ENCODE measurements around the gene TRPM8.
A peak's percentile ranks its signal among the peaks of the same experiment; 100 is the strongest.

The TRPM8 gene

DNA sequence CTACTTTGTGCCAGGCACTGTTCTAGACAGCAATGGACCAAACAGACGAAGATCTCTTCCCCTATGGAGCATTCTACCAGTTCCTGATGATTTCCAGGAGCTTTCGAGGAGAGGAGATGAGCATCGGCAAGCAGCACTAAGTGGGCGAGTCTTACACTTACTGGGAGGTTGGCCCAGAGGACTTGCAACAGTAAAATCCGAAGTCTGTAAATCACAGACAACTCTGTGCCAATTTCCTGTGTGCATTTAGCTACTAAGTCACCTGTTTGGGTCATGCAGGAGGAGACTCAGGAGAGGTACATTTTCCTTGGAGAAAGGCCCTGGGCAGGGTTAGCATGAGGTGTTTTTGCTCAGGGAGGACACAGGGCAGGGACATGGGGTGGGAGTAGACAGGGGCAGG, 58.9 kb downstream of the TRPM8 start:
- no peak for DNase-seq

DNA sequence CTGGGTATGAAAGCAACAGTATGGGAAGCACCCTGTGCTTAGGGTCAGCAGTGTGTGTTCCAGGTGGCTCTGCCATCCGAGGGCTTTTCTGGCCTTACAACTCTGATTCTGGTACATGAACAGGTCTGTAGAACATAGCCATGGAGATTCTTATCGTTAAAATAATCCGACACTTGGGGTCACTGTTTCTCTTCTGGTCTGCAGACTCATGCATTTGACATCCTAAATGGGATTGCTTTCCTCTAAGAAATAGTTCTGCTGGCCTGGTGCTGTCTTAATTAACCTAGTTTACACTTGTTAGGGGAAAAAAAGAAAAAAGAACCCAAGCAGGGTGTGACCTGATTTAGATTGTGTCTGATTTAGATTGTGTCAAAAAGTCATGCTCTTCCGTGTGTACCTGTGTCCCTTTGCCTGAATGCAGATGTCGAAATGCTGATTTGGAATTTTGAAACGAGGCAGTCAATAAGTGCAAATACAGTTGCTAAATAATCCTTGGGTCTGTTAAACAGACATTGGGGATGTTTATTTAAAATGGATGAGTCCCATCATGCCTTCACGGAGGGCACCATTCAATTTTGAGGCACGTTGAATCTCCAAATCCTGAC, 59.6 kb downstream of the TRPM8 start:
- no peak for DNase-seq

DNA sequence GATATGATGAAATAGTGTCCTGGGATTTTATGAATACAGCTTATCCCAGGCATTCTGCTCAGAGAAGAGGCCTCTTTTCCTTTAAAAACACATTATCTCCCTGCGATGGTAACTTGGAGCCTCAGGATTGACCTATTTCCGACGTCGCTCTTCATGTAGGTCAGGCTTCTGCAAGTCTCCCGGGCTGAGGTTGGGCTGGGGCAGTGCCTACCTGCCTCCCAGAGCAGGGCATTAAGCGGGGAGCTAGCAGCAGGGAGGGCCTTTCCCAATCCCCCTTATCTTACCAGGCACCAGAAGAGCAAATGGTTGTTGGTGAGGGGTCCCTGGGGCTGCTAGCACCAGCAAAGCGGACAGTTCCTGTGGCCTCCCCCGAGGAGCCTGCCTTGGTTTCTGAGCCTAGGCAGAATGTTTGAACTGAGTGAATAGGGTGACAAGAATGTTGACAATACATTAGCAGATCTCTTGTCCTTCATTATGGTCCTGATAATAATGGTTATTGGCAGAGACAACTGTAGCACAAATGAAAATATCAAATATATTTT, 60.2 kb downstream of the TRPM8 start:
- DNase-seq, result no peak

DNA sequence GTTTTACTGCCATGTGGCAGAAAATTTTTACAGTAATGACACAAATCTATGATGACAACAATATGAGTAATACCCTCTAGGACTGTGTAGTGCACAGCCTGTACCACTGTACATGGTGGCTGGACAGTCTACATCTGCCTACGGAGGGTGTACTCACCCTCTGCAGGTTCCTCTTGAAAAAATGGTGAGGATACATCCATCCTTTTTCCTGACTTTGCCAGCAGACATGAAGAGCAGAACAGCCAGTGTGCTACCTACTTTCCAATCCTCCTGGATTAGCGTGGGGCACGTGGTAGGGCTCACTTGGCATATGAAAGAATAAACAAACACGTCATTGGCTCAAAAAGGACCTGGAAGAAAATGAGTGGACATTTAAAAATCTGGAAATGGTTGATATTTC, 62.6 kb downstream of the TRPM8 start:
- DNase-seq, result no peak

DNA sequence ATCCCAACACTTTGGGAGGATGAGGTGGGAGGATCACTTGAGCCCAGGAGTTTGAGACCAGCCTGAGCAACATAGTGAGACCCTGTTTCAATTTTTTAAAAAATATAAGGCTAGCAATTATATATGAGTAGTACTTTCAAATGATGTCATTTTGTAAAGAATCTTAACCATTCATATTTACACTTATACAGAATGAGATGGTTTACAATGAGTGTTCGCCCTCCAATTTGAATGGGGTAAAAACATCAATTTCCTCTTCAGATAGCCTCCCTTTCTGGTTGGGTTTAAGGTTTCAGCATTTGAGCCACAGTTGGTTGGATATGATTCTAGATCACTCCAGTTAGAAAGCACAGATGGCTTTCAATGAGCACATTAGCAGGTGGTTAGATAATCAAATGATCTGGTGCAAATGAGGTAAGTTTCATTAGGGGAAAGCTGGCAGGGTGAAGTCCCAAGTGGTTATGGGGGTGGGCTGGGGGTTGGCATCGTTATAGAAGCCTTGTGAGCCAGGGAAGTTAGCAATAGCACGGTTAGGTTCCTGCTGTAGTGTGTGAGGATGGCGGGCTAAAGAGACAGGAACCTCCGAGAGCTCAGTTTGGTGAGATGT, 63.9 kb downstream of the TRPM8 start:
- DNase-seq, result no peak

DNA sequence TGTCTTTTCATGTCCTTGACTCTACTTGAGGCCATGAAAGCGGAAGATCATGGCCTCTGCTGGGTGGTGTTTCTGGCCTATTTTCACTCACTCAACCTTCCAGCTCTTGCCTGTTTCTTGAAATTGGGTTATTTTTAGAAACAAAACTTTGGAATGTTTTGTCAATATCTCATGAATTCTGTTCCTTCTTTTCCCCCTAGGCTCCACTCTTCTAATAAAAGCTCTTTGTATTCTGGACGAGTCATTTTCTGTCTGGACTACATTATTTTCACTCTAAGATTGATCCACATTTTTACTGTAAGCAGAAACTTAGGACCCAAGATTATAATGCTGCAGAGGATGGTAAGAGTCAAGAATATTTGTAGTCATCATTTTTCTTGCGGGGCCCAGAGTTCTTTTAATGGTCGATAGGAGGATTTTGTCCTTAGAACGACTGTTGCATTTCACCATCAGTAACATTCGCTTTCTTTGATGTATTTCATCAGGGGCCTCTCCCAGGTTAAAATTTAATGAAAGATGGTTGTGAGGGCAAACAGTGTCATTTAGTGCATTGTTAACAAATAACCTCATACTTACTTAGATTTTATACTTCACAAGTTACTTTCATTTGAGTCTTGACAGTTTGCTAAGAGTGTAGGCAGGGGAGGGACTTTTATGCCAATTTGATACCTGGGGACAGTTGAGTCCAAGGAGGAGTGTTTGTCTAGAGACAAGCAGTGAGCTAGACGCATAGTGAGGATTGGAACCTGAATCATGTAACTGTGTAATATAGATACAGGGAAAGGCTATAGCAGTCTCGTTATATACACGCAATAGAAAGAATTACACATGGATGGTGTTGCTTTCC, 64.6 kb downstream of the TRPM8 start:
- no peak for DNase-seq

DNA sequence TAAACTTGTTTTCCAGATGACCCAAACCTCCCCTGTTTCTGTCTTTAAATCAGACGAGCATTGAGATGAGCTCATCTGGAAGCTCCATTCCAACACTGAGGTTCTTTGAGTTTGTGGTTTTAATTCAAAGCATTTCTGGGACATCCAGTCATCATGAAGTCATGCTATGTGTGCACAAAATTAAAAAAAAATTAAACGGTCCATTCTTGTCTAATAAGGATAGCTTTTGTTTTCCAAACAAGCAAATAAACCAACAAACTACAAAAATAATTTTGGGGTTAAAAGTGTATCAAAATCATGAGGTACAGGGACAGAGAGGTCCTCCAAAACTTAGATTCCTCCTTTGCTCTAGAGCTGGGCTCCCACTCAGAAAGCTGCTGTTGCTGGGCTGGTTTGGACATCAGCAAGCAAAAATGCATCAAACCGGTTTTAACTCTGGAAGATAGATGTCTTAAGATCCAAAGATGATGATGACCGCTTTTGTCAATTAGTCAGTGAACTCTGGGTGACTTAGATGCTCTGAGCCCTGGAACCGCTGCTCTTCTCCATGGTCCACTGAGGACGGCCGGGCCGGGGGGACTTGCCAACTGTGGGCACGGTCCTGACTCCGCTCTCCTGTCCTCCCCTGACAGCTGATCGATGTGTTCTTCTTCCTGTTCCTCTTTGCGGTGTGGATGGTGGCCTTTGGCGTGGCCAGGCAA, 65.4 kb downstream of the TRPM8 start:
- DNase-seq, result no peak

DNA sequence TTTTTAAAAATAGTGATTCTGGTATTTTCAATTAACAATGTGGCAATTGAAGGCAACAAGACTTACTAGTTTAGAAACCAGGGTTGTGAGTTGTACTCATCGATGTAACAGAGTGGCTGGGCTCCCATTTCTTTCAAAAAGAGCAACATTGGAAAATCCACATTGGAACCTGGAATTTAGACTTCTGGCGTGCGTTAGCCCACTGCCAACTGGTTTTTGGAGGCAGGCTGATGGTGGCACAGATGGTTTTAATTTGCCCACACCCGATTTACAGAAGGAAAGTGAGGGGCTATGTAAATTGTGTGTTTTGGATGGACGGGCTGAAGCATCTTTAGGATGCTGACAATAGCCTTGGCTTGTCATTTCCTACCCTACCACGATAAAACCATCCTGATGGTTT, 66.3 kb downstream of the TRPM8 start:
- no peak for DNase-seq

DNA sequence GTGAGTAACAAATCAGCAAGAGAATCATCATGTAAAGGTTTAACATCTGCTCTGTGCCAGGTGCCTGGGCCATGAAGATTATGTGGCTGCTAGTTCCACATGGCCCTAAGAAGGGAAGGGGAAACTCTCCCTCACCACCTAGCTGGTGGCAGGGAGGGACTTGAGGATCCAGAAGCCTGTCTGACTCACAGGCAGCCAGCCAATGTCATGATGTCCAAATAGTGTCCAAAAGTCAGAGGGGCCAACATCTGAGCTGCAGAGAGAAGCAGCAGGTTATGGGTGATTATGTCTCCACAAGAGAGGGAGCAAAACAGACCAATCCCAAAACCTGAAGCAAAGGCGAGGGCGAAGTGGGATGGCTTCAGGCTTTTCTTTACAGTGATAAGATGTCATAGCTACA, 71.4 kb downstream of the TRPM8 start:
- no peak for DNase-seq

DNA sequence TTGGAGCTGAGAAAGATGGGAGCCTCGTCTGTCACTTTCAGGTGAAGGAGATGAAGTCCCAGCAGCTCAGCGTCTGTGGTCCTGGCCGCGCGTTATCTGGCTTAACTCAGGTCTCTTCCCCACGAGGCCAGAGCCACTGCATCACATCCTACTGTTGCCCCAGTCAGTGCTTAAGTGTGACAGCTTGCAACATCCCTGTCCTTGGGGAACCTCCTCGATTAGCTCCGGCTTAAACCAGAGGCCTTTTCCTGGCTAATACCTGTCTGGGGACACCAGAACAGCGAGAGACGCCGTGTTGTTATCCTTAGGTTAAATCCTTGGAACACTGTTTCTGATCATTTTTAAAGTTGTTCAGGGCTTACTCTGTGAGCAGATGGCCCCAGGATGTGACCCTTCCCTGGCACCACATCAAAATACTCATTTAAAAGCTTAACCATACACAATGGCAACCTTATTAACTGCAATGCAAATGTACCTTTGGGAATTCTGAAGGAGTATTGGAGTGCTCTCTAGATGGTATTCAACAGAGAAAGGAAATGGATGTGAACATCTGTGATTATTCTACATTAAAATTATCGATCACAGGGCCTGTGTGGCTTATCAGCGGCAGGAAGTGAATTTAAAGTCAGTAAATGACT, 72.2 kb downstream of the TRPM8 start:
- DNase-seq, result no peak

DNA sequence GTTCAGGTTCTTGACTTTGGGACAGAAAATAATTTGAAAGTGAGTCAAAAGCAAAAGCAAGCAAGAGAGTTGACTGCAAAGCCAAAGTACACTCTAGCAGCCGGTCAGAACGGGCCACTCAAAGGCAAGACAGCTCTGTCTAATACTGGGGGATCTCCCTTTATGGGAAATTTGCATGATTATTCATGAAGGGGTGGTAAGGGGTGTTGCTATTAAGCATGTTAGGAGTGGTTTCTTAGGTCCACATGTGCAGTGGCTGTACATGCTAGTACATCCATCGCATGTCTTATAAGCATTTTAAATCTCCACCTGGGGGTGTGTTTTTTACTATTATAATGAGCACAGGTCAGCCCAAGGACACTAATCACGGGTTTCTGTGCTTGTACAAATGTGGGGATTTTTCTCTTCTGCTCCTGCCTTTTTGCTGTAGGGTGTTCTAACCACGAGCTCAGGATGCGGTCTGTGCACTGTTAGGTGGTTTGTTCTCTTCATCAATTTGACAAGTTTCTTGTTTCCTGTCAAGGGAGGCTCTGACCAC, 73.2 kb downstream of the TRPM8 start:
- DNase-seq, result peak; percentile 13

DNA sequence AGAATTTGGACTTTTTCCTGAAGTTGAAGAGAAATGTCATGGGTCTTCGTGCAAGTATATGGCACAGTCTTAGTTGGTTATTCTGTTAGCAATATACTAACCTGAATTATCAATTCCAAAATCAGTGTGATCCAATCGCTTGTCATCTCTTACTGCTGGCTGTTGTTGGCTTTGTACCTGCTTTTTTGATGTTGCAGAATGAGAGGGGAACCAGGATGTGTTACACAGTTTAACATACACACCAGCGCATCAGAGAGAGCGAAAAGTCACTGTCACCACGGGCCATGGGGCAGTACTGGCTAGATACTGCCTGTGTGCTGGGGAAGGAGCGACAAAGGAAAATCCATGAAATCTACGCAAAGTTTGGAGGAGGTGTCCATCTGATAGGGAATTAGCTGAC, 74.0 kb downstream of the TRPM8 start:
- DNase-seq, result no peak

DNA sequence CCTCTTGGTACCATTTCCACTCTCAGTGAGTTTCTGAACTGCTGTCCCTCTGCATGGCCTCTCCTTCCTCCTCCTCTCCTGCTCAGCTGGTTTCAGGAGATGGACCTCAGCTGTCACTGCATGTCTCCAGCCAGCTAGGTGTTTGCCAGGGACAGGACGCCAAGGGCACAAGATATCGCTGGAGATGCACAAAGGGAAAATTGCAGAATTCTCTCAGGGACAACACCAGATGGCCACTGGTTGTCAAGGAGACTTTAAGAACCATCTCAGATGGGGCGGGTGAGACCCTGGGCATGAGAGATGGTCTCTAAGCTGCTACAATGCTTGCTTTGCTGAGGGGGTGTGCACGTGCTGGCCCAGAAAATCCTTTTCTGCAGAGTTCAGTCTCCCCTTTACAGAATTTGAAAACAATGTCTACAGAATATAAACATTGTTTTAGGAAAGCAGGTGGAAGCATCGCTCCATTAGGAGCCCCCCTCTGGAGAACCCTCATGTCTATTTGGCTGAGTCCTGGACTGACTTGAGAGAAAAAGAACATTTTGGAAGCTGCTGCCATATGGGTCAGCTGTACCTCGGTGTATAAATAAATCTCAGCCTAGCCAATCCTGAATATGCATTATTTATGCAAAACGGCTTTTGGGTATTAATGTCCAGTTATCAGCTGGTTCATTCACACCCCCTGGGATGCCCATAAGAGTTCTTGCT, 75.5 kb downstream of the TRPM8 start:
- DNase-seq, result no peak

DNA sequence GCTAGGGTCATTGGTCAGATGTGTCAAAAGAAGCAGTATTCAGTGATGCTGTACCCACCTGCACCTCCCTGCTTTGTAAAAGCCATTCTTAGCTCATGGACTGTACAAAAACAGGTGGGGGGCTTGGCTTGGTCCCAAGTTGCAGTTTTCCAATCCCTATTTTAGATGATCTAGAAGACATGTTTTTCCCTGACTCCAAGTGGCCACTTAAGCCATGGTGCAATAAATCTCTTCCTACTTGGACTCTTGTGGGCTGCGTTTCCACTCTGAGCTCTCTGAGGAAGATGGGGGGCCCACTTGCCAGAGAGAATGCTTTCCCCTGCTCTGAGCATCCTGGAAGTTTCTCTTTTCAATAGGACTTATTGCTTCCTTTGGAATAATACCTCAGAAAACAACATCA, 76.3 kb downstream of the TRPM8 start:
- DNase-seq, result no peak

DNA sequence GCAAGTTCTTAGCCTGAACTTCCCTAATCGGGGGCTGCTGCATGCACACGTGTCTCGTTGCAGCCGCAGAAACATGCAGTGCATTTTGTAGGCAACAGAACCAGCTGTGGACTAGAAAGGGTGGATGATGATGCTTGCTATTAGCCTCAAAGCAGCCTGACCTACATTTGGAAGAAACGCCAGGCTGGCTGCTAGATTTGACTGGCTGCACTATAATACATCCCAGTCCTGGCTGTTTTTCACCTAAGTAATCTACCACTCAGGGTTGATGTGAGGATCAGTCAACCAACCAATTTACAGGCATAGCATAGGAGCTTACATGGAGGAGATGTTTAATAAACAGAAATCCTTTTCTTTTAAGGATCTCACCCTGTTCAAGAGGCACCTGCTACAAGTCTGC, 77.0 kb downstream of the TRPM8 start:
- no peak for DNase-seq

DNA sequence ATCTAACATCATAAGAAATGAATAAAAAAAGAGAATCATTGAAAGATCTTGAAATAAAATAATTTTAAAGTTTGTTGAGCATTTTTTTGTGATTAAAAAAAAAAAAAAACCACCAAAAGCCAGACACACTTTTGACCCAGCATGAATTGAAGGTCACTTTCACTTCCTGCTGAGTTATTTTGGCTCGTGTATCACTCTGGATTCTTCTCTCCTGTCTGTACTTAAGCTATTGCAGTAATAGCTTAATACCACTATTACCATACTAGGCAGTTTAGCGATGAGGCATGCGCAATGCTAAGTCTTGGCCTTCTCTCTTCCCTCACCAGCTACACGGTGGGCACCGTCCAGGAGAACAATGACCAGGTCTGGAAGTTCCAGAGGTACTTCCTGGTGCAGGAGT, 78.8 kb downstream of the TRPM8 start:
- no peak for DNase-seq

DNA sequence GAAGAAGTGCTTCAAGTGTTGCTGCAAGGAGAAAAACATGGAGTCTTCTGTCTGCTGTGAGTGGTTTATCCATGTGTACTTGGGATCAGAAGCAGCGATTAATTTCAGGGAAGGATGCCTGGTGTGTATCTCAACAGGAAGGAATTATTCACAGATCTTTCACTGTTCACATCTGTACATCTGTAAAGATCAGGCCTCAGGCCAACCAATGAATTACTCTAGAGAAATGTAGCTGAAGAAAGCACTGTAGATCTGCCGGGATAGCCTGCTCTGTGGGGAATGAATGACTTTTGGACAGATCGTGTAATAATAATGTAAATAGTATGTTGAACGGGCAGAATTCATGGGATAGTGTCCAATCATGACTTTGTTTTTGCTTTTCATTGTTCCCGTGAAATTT, 79.3 kb downstream of the TRPM8 start:
- no peak for DNase-seq

DNA sequence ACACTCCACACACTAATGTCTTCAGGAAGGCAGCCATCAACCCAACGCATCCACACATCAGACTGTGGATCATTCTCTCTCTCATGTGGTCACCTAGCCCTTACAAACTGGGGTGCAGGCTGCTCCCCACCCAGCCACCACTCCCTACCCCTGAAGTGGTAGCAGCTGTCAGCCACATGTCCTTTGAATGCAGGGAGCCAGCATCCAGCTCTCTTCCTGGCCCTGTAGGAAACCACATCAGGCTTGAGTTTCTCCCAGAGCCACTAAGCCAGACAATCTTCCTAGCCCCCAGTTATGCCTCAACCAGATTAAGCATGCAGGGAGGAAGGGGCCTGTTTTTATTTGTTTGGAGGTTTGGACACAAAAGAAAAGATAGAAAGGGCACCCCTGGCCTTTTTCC, 80.5 kb downstream of the TRPM8 start:
- no peak for DNase-seq

DNA sequence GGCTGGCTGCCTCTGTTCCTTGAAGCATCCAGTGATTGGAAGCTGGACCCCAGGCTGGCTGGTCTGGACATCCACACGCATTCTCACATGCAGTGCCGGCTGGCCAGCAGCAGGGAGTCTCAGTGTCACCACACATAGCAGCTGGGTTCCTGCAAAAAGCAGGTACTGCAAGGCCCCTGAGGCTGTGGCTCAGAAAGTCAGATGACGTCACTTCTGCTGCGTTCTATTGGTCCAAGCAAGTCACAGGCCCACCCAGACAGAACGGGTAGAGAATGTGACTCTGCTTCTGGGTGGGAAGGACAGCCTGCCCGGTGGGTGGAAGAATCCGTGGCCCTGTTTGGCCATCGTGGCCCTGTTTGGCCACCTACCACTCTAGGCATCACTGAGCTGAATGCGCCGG, 82.0 kb downstream of the TRPM8 start:
- no peak for DNase-seq

DNA sequence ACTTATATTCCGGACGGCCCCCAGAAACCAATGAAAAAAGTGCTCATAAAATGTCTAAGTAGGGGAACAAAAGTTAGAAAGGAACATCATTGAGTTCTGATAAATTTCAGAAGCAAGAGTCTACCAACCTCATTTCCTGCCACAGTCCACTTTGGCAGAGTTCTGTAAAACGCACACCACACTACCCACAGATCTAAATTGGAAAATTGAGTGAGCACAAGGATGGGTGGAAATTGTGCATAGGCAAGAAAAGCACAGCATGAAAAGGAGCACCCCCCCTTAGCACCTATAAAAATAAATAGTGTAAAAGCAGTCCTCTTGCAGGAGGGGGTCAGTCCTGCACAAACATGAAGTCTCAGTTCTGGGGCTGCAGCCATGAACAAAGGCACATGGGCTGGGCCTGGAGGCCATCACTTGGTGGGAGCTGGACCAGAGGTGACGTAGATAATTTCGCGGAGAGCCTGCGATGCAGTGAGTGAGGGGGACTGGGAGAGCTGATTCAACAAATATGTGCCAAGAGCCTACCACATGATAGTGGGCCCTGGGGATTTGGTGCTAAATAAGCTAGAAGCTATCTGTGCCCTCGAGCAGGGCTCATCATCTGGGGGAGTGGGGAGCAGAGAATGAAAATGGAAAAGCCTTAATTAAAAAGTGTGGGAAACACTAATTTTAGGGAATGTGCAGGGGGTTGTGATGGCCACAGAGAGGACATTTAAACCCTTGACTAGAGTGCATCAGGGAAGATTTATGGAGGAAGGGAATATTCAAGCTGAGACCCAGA, 84.4 kb downstream of the TRPM8 start:
- DNase-seq, result no peak

DNA sequence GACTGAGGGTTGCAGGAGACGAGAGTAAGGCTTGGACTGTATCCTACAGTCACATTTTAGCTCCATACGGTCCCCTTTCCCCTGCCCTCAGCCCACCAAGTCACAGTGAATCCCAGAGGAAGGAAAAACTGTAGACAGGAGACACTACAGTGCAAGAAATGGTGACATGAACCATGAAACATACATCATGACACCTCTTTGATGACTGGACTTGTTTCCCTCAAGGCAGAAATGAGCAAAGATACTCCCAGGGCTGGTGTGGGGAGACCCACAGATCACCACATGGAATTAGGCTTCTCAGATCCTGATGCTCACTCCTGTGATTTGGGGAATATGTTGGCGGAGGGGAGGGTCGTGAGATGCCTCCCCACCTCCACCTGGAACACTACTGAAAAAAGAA, 85.1 kb downstream of the TRPM8 start:
- no peak for DNase-seq
